CD14-positive monocyte (primary cell): ENCODE data around the gene HNRNPH2. TPM values are rescaled to one million over a fixed set of nuclear protein-coding genes. Genes with fewer than 3 reads are reported as not detected.

Source experiments
- DNase-seq, 3 donors: peaks; one replicate each; pipeline ENCODE4 v3.0.0-alpha.2; 2011 to 2022
- H2AFZ ChIP-seq: 2 replicates; pipeline ENCODE4 v1.6.0; 2012; ENCODE audit warnings: mild to moderate bottlenecking, low read depth, low read length, inconsistent platforms; ENCODE audit not compliant: insufficient read depth, poor library complexity, severe bottlenecking
- H3K27ac ChIP-seq, 2 donors: 1 replicate in 1 of 2; 2 replicates in 1 of 2; pipeline ENCODE4 v1.5.1; 2012 to 2013; ENCODE audit warnings: low read length in 2 of 2, control low read depth in 1 of 2, inconsistent platforms in 1 of 2, low read depth in 1 of 2, mild to moderate bottlenecking in 1 of 2
- H3K27me3 ChIP-seq, 2 donors: one replicate each; pipeline versions ENCODE4 v1.6.0 to v1.6.1; 2011 to 2013; ENCODE audit warnings: low read length in 2 of 2; ENCODE audit not compliant: control insufficient read depth in 2 of 2, insufficient read depth in 2 of 2
- H3K36me3 ChIP-seq, 2 donors: replicated peaks in 1 of 2; 1 replicate in 1 of 2; 2 replicates in 1 of 2; pipeline versions ENCODE4 v1.5.1 to v1.6.1; 2012 to 2013; ENCODE audit warnings: low read length in 2 of 2, control low read depth in 1 of 2, inconsistent platforms in 1 of 2, mild to moderate bottlenecking in 1 of 2; ENCODE audit not compliant: insufficient read depth in 2 of 2, control insufficient read depth in 1 of 2
- H3K4me1 ChIP-seq, 2 donors: 1 replicate in 1 of 2; 2 replicates in 1 of 2; pipeline versions ENCODE4 v1.5.1 to v1.6.1; 2012 to 2013; ENCODE audit warnings: low read length in 2 of 2, control low read depth in 1 of 2, inconsistent platforms in 1 of 2, mild to moderate bottlenecking in 1 of 2, moderate library complexity in 1 of 2; ENCODE audit not compliant: insufficient read depth in 2 of 2, control insufficient read depth in 1 of 2
- H3K4me2 ChIP-seq: replicated peaks from 2 replicates; pipeline ENCODE3; 2012; ENCODE audit warnings: low read length, moderate library complexity, mild to moderate bottlenecking; ENCODE audit not compliant: poor library complexity, severe bottlenecking; ENCODE audit errors: extremely low read depth
- H3K4me3 ChIP-seq, 3 experiments: fragments of 200-600 bp in 1 of 3; sonication (generic) in 1 of 3; replicated peaks in 1 of 3; 1 replicate in 2 of 3; 2 replicates in 1 of 3; pipeline ENCODE4 v1.5.1; 2011 to 2013; ENCODE audit warnings: low read length in 3 of 3, mild to moderate bottlenecking in 3 of 3, control low read depth in 2 of 3, low read depth in 2 of 3, inconsistent platforms in 1 of 3, moderate library complexity in 1 of 3
- H3K79me2 ChIP-seq: 2 replicates; pipeline ENCODE4 v1.6.0; 2012; ENCODE audit warnings: mild to moderate bottlenecking, control low read depth, inconsistent platforms, low read length, moderate library complexity; ENCODE audit not compliant: insufficient read depth
- H3K9ac ChIP-seq: 2 replicates; pipeline ENCODE4 v1.6.0; 2017; ENCODE audit warnings: low read length, mild to moderate bottlenecking; ENCODE audit not compliant: insufficient read depth, poor library complexity, severe bottlenecking
- H3K9me3 ChIP-seq, 2 donors: replicated peaks in 1 of 2; 1 replicate in 1 of 2; 2 replicates in 1 of 2; pipeline versions ENCODE4 v1.5.1 to v1.6.1; 2012 to 2013; ENCODE audit warnings: low read length in 2 of 2, control low read depth in 1 of 2; ENCODE audit not compliant: control insufficient read depth in 1 of 2, insufficient read depth in 1 of 2
- H4K20me1 ChIP-seq: 2 replicates; pipeline ENCODE4 v1.6.0; 2012; ENCODE audit warnings: mild to moderate bottlenecking, low read length, control low read depth, moderate library complexity; ENCODE audit not compliant: insufficient read depth
- H3K27ac Mint-ChIP-seq, 7 donors: one replicate each; pipeline ENCODE4 v1.8.0; 2020; ENCODE audit warnings: mild to moderate bottlenecking in 7 of 7, mixed read lengths in 7 of 7, moderate library complexity in 6 of 7, inconsistent platforms in 2 of 7
- H3K27me3 Mint-ChIP-seq, 3 donors: one replicate each; pipeline ENCODE4 v1.8.0; 2021 to 2022; ENCODE audit warnings: low read depth in 3 of 3, mild to moderate bottlenecking in 3 of 3, mixed read lengths in 3 of 3, moderate library complexity in 3 of 3, inconsistent platforms in 1 of 3
- H3K36me3 Mint-ChIP-seq, 2 donors: one replicate each; pipeline ENCODE4 v1.8.0; 2020; ENCODE audit warnings: mixed read lengths in 2 of 2, inconsistent platforms in 1 of 2, mild to moderate bottlenecking in 1 of 2
- H3K4me1 Mint-ChIP-seq: one replicate; pipeline ENCODE4 v1.8.0; 2020; ENCODE audit warnings: mild to moderate bottlenecking, mixed read lengths
- H3K4me3 Mint-ChIP-seq, 2 donors: one replicate each; pipeline ENCODE4 v1.8.0; 2020; ENCODE audit warnings: mild to moderate bottlenecking in 2 of 2, mixed read lengths in 2 of 2, moderate library complexity in 1 of 2
- H3K9me3 Mint-ChIP-seq, 7 donors: one replicate each; pipeline ENCODE4 v1.8.0; 2020 to 2022; ENCODE audit warnings: mixed read lengths in 7 of 7, mild to moderate bottlenecking in 6 of 7, moderate library complexity in 6 of 7, inconsistent platforms in 2 of 7
- WGBS: methylation state at CpG from one replicate; pipeline ENCODE4 v1.1.5; 2013; ENCODE audit warnings: missing lambda C conversion rate; ENCODE audit not compliant: insufficient coverage; 5-methylcytosine and 5-hydroxymethylcytosine counted together
- intact Hi-C, 2 donors: fragments of 100-400 bp; cut with micrococcal nuclease; formaldehyde crosslinking; loops; one replicate each; pipeline versions ENCODE4 v1.15.0 to v1.15.1; 2023
- polyA plus RNA-seq, 3 donors: library from polyadenylated mRNA; depleted of rRNA in 1 of 3; unstranded in 2 of 3; stranded (reverse) in 1 of 3; fragments of 300-500 nt in 2 of 3; fragments of >200 nt in 1 of 3; fragmentation: Illumina TruSeq in 2 of 3; gene quantifications; 1 replicate in 2 of 3; 2 replicates in 1 of 3; pipeline ENCODE4 v1.2.3, GENCODE V29; 2012 to 2021
- TF ChIP-seq, protein P1 (sequence below): fragments of 200-600 bp; IDR thresholded peaks from one replicate; pipeline ENCODE4 v1.8.0; 2022; ENCODE audit warnings: antibody characterized with exemption, mild to moderate bottlenecking

The HNRNPH2 gene
- polyA plus RNA-seq, 3 donors, result 27.7 to 163 (median 118) TPM

DNA sequence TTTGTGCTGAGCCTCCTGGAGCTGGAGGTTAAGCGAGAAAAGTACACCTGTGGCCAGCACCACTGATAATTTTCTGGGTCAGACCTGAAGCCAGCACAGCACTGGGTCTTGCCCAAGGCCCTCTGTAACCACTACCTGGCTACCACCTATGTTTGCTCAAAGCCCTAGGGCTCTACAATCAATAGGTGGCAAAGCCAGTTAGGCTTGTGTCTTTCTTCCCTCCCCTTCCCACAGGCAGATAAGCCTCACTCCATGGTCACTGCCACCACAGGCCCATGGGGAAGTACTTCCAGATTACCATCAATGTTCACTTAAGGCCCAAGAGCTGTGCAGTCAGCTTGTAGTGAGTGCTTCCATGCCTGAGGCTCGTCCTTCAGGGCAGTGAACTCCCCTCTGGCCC lies 42.1 kb downstream of the HNRNPH2 start:
- Mint-ChIP-seq H3K4me1 (peaks cover 14% of the 10 kb centered on the region), H3K9me3 (peaks cover 0 to 5% (median 0%) of the 10 kb centered on the region in 7 donors), H3K27me3 (peaks cover 0 to 8% (median 0%) of the 10 kb centered on the region in 3 donors), H3K4me3 (no peak overlapping the region), H3K36me3 (peaks cover 5 to 24% of the 10 kb centered on the region in 2 donors), H3K27ac (no peak overlapping the region)
- H3K27ac ChIP-seq, result no peak overlapping the region
- intact Hi-C loops, result no loop called here
- no peaks in the 10 kb centered on the region for H4K20me1 ChIP-seq
- H3K9me3 ChIP-seq, result no peaks in the 10 kb centered on the region
- peaks cover 2 to 5% of the 10 kb centered on the region in 2 donors for H3K36me3 ChIP-seq
- H3K79me2 ChIP-seq, result no peaks in the 10 kb centered on the region
- no peak overlapping the region for H3K4me2 ChIP-seq
- TF ChIP-seq, protein P1, sequence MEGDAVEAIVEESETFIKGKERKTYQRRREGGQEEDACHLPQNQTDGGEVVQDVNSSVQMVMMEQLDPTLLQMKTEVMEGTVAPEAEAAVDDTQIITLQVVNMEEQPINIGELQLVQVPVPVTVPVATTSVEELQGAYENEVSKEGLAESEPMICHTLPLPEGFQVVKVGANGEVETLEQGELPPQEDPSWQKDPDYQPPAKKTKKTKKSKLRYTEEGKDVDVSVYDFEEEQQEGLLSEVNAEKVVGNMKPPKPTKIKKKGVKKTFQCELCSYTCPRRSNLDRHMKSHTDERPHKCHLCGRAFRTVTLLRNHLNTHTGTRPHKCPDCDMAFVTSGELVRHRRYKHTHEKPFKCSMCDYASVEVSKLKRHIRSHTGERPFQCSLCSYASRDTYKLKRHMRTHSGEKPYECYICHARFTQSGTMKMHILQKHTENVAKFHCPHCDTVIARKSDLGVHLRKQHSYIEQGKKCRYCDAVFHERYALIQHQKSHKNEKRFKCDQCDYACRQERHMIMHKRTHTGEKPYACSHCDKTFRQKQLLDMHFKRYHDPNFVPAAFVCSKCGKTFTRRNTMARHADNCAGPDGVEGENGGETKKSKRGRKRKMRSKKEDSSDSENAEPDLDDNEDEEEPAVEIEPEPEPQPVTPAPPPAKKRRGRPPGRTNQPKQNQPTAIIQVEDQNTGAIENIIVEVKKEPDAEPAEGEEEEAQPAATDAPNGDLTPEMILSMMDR, result no peak
- H2AFZ ChIP-seq, result no peak overlapping the region
- WGBS, result no CpG with 5 or more reads among the region's 2 CpGs
- no peak overlapping the region for H3K4me3 ChIP-seq
- no peaks in the 10 kb centered on the region for H3K27me3 ChIP-seq
- peaks cover 0 to 10% of the 10 kb centered on the region in 2 donors for H3K4me1 ChIP-seq
- DNase-seq, result no peak
- no peak overlapping the region for H3K9ac ChIP-seq

DNA sequence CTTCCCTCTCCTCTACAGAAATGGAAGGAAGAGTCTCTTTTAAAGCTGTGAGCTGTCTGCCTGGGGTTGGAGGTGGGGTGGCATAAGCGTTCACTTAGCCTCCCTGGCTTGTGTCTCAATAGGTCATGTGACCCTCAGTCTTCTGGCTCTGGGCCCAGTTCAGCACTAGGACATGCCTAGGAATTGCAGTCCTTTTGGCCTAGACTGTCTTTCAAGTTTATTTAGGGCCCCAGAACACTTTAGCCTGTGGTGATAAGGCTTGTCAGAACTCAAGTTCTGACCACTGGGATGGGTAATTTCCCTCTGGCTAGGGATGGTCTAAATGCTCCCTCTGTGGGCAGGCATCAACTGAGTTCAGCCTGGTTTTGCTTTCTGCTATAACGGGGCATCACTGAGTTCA lies 42.9 kb downstream of the HNRNPH2 start:
- Histone ChIP-seq H3K36me3 (peaks cover 2 to 5% of the 10 kb centered on the region in 2 donors), H3K79me2 (no peaks in the 10 kb centered on the region), H3K9ac (no peak overlapping the region), H3K4me2 (no peak overlapping the region), H4K20me1 (no peaks in the 10 kb centered on the region), H3K9me3 (no peaks in the 10 kb centered on the region), H3K4me3 (no peak overlapping the region), H2AFZ (no peak overlapping the region), H3K4me1 (peaks cover 0 to 7% of the 10 kb centered on the region in 2 donors), H3K27me3 (no peaks in the 10 kb centered on the region), H3K27ac (peak overlapping the region in 1 of 2 donors; percentile 27)
- no peak overlapping the region for H3K4me3 Mint-ChIP-seq
- TF ChIP-seq, protein P1, result no peak
- H3K4me1 Mint-ChIP-seq, result peaks cover 13% of the 10 kb centered on the region
- peaks cover 0 to 5% (median 0%) of the 10 kb centered on the region in 7 donors for H3K9me3 Mint-ChIP-seq
- DNase-seq, result peak in 2 of 3 donors; percentile 3 to 27
- H3K36me3 Mint-ChIP-seq, result peaks cover 10 to 28% of the 10 kb centered on the region in 2 donors
- WGBS, result no CpG with 5 or more reads among the region's 2 CpGs
- intact Hi-C loops, result no loop called here
- peaks cover 0 to 7% (median 0%) of the 10 kb centered on the region in 3 donors for H3K27me3 Mint-ChIP-seq
- peak overlapping the region in 3 of 7 donors; percentile 19 to 26 (median 26) for H3K27ac Mint-ChIP-seq
